GM21576 (cell line): Measurements from ENCODE around the gene NOL3.

Experiments
- ATAC-seq: cut with Tn5 transposase; IDR thresholded peaks from one replicate; pipeline ENCODE4 v1.9.1; 2021; ENCODE audit warnings: mild to moderate bottlenecking, moderate library complexity; ENCODE audit not compliant: unreplicated experiment

NOL3 gene

DNA sequence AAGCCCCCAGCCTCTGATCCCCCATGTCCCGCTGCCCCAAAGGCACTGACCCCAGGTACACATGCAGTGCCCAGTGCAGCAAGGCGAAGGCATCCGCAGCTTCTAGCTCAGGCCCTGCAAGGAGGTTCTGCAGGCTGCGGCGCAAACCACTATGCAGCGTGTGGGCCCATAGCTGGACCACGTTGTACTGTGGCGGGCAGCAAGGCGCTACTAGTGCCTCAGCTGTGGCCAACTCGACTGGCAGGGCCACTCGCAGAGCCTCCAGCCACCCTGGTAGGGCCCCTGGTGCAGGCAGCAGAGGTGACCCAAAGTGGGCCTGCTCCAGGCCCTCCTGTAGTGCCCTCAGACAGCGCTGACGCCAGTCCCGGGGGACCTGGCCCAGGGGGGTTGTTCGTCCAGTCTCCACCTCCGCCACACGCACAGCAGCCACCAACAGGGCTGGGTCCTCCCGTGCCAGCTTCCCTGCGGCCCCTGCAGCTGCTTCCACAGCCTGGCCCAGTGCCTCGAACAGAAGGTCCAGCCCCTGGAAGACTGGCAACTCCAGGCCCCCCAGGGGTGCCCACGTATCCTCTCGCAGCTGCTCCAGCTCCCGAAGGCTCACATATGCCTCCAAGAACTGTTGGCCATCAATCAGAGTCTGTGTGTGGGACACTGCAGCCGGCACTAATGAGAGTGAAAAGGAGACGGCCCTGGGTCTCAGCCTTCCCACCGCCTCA, 17.0 kb downstream of the NOL3 start:
- ATAC-seq = no peak

DNA sequence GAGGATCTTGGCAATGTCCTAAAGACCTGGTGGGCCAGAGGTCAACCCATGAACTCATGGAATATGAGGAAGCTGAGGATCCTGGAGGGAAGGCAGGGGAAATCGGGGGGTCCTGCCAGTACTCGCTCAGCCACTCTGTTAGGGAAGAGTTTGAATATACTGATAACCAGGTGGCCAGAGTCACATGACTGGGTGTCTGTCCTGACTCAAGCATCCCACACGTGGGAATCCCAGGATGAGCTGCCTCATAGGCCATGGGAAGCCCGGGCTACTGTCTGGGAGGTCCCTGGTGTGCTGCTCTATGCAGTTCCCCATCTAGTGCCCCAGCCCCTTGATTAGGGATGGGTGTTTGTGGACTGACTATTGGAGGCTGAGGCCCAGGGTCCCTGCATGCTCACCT, 18.0 kb downstream of the NOL3 start:
- no peak for ATAC-seq

DNA sequence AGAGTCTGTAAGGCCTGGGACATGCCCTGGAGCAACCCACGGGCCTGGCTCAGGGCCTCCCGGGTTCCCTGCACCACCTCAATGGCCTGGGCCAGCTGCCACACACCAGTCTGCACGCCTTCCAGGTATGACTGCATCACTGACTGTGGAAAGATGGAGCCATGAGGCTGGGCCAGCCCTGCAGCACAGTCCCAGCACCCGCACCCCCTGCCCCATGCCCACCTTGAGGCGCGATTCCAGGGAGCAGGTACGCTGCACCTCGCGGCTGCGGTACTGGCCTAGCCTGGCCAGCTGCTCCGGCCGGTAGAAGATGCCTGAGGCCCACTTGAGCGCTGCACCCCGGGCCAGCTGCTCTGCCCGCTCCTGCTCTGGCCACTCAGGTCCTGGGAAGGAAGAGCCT, 18.5 kb downstream of the NOL3 start:
- no peak for ATAC-seq

DNA sequence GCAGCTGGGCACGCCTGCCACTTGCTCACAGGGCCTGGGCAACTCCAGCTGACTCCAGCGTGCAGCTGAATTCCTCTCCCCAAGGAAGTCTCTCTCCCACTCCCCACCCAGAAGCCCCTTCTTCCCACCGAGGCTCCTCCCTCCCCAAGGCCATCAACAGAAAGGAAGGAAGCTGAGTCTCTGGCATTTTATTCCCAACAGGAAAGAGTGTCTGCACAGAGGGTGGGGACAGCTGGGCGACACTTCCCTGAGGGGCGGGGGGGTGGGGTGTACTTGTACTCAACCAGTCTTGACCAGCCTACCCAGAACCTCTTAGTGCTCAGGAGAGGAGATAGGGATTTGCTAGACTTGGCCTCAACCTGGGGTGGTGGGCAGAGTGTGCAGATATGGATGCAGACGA, 19.7 kb downstream of the NOL3 start, which contains the start of gene EXOC3L1:
EXOC3L1 (minus strand) TSS at position 96 of the 400 bp plus-strand sequence. CDS start 460 bp downstream, outside the sequence.
- no peak for ATAC-seq

DNA sequence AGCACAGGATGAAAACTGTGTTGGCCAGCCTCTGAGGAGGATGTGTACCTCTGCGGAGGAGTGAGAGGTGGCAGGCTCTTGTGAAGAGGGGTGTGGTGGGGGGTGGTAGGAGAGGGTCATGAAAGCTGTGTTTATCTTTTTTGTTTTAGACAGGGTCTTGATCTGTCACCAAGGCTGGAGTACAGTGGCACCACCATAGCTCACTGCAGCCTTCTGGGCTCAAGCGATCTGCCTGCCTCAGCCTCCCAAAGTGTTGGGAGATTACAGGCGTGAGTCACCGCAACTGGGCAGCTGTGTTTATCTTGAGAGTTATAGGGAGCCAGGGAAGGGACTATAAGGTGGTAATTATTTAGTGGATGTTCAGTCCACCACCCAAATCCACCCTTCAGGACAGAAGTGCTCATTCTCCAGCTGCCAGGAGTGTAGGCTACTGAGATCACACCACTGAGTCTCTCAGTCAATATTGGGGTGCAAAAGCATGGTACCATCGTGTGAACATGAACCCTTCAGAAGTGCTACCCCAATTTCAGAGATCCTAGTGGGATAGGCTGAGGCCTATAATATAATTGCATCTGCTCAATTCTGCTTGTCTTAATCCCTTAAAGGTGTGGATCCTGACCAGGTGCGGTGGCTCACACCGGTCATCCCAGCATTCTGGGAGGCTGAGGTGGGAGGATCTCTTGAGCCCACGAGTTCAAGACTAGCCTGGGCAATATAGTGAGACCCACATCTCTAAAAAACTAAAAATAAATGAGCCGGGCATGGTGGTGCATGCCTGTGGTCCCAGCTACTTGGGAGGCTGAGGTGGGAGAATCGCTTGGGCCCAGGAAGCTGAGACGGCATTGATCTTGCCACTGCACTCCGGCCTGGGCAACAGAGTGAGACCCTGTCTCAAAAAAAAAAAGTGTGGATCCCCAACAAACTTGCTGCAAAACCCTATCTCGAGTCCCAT, 20.4 kb downstream of the NOL3 start:
- ATAC-seq = no peak

DNA sequence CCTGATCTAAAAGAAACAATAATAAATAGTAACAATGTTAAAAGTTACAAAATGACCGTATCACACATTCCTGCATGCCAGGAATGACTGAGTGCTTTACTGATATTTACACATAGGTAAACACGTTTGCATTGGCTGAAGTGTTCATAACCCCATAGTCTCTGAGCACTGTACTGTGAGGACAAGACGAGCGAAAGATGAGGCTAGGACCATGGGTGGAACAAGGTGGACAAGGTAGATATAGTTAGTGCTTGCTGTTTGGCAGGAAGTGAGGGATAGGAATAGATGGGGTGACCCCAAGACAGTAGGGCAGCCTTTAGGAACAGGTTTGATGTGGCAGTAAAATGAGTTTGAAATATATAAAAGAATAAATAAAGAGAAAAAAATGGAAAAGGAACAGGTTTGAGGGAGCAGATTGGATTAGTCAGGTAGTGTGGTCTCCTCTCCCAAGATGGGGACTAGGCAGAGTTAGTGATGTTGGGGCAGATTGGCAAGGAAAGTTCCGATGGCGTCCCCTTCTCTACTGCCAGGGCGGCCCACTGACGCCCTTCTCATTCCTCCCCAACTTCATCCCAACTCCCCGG, 21.2 kb downstream of the NOL3 start:
- no peak for ATAC-seq

DNA sequence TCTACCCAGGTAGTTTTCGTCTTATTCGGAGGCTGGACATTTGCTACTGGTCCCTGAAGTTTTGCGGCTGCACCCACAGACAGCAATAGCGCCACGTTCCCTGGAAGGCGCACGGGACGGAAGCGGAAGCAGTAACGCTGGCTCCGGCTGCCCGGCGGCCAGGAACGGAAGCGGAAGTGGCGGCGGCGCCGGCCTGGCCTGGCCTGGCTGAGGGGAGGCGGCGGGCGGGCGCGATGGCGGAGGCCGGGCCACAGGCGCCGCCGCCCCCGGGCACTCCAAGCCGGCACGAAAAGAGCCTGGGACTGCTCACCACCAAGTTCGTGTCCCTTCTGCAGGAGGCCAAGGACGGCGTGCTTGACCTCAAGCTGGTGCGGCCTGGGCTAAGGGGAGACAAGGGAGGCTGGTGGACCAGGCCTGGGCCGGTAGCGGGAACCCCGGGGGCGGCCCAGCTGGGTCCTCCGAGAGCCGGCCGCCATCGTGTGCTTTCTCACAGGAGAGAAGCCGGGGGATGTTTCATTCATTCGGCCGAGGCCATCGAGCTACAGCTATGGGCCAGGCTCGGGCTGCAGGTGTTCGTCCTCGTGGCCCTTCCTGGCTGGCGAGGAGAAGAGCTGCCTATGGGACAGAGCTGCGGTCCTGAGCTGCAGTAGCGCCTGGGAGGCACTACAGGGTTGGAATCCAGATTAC, 21.8 kb downstream of the NOL3 start, which contains the start of gene E2F4:
E2F4 (plus strand) TSS at position 161 of the 687 bp plus-strand sequence; CDS start at position 234, 73 bp downstream.
- ATAC-seq = peak; percentile 78

DNA sequence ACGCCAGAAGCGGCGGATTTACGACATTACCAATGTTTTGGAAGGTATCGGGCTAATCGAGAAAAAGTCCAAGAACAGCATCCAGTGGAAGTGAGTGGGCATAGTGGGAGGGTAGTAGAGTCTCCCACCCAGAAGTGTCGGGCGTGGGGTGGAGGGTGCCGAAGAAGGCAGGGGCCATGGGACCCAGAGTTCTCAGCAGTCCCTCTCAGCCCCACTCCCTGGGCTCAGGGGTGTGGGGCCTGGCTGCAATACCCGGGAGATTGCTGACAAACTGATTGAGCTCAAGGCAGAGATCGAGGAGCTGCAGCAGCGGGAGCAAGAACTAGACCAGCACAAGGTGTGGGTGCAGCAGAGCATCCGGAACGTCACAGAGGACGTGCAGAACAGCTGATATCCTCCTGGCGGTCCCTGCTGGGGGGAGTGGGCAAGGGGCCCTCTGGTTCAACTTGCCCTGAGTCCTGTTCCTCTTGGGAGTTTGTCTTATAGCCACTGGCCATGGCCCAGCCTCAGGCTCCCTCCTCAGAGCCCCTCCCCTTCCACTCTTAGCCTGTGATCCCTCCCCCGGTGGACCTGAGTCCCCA, 22.5 kb downstream of the NOL3 start:
- peak; percentile 5 for ATAC-seq

DNA sequence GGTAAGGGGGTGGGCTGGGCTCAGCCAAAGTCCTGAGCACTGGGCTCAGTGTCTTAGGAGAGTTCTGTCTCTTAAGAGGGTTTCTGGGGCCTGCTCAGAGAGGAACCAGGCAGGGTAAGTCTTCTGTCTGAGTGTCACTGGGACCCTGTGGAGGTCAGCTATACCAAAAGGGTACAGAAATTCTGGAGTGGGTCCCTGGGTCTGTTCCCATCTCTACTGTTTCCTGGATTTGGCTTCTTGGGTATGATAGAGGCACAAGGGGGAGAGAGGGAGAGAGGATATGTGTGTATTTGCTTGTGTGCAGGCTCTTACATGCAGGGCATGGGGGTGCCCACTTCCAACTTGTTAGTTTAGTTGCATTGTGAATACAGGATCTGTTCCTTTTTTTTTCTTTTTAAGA, 23.2 kb downstream of the NOL3 start:
- no peak for ATAC-seq

DNA sequence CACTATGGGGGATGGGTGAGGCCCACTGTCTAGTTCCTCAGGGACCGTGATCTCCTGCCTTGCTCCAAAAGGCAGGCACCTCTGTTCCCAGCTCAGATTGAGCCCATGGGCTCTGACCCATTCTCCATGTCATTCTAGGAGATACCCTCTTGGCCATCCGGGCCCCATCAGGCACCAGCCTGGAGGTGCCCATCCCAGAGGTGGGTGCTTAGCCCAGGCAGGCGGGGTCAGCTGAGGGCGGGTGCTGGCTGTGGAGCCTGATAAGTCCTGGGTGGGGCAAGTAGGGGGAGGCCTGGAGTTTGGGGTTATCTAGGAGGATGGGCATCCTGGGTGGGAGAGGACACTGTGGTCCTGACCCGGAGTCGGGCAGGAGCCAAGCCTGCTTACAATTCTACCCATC, 23.9 kb downstream of the NOL3 start:
- ATAC-seq = no peak

DNA sequence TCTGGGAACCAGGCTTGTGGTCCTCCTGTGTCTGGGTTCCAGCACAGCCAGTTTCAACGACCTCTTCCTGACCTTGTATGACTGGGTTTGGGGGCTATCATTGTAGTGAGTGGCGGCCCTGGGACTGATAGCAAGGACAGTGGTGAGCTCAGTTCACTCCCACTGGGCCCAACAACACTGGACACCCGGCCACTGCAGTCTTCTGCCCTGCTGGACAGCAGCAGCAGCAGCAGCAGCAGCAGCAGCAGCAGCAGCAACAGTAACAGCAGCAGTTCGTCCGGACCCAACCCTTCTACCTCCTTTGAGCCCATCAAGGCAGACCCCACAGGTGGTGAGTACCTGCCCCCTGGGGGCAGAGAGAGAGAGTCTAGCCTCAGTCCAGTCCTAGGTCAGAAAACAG, 25.3 kb downstream of the NOL3 start:
- no peak for ATAC-seq

DNA sequence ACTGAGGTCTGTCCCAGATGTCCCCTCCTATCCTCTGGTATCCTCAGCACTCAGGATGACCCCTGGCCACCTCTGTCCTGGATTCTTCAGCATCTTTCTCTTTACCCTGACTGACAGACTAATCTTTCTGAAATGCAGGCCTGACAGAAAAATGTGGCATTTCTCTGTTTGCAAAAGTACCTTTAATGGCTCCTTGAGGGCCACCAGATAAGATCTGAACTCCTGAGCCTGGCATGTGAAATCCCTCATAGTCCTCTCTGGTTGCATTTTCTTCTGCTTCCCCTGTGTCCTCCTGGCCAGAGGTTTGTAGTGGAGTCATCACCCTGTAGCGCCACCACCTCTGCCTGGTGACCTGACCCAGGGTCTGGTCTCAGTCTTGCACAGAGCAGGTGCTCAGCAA, 26.5 kb downstream of the NOL3 start:
- no peak for ATAC-seq

DNA sequence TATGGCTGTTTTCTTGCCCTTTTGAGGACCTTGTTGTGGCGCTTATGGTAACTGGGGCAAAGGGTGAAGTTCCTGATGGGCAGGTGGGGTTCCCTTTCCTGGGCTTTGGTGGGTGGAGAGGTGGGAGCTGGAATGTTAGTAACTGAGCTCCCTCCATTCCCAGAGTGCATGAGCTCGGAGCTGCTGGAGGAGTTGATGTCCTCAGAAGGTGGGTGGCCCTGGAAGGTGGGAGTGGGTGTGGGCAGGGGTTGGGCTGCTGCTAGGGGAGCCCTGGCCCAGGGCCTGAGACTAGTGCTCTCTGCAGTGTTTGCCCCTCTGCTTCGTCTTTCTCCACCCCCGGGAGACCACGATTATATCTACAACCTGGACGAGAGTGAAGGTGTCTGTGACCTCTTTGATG, 27.4 kb downstream of the NOL3 start:
- no peak for ATAC-seq

DNA sequence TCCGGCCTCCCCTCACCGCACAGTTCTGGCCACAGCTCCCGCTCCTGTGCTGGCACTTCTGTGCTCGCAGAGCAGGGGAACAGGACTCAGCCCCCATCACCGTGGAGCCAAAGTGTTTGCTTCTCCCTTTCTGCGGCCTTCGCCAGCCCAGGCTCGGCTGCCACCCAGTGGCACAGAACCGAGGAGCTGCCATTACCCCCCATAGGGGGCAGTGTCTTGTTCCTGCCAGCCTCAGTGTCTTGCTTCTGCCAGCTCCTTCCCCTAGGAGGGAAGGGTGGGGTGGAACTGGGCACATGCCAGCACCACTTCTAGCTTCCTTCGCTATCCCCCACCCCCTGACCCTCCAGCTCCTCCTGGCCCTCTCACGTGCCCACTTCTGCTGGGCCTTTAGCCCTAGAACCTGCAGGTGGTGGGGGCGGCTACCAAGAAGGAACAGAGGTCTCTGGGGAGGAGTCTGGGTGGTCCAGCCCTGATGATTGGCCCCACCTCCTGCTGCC, 27.9 kb downstream of the NOL3 start:
- no peak for ATAC-seq

DNA sequence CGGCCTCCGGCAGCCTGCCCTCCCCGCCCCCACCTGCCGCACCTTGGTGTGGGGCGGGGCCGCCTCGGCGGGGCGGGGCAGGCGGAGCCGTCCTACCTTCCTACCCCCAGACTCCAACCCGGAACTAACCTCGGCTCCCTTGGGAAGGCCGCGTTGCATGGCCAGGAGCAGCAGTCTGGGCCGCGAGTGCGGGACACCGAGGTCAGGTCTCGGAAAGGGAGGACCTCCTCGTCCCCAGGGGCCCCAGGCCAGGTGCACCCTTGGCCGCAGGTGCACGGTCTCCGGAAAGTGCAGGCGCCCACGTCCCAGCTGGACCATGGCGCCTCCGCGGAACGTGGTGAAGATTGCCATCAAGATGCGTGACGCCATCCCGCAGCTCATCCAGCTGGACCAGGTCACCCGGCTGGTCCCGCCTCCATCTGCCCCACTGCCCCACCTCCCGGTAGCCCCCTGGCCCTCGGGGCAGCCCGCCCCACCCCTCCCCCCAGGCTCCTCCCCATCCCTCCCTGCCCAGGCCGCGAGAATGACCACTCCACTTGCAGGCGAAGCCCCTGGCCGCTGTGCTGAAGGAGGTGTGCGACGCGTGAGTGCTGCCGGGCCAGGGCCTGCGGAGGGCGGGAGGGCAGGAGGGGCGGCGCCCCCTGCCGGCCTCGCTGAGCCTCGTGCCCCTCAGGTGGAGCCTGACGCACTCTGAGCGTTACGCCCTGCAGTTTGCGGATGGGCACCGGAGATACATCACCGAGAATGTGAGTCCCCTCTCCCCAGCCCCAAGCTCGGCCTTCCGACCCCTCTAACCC, 28.9 kb downstream of the NOL3 start, which contains the start of gene ELMO3:
ELMO3 (plus strand) TSS at position 121 of the 797 bp plus-strand sequence; CDS start at position 317, 196 bp downstream.
- ATAC-seq = no peak

DNA sequence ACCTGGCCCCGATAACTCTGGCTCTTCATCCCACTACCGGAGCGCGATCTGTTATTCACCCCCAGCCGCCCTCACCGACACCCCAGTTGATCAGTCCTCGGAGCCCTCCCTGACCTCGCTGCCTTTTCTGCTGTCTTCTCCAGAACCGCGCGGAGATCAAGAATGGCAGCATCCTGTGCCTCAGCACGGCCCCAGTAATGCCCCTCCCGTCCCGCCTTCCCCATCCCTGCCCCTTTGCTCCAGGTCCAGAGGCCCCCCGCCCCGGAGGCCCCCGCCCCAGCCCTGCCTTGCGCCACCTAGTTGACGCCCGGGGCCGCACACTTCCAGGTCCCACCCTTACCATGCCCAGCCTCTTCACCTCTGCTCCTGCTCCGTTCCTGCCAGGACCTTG, 29.5 kb downstream of the NOL3 start:
- ATAC-seq = no peak

DNA sequence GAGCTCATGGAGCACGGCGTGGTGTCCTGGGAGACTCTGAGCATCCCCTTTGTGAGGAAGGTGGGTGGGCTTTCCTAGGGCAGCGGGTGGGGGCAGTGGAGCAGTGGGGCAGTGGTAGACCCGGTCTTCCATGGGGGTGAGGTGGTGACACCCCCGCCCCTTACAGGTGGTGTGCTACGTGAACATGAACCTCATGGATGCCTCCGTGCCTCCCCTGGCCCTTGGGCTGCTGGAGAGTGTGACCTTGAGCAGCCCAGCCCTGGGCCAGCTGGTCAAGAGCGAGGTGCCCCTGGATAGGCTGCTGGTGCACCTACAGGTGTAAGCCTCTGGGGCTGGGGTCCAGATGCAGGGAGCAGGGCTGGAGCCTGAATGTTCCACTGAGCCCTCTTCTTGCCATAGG, 30.2 kb downstream of the NOL3 start:
- ATAC-seq = no peak

DNA sequence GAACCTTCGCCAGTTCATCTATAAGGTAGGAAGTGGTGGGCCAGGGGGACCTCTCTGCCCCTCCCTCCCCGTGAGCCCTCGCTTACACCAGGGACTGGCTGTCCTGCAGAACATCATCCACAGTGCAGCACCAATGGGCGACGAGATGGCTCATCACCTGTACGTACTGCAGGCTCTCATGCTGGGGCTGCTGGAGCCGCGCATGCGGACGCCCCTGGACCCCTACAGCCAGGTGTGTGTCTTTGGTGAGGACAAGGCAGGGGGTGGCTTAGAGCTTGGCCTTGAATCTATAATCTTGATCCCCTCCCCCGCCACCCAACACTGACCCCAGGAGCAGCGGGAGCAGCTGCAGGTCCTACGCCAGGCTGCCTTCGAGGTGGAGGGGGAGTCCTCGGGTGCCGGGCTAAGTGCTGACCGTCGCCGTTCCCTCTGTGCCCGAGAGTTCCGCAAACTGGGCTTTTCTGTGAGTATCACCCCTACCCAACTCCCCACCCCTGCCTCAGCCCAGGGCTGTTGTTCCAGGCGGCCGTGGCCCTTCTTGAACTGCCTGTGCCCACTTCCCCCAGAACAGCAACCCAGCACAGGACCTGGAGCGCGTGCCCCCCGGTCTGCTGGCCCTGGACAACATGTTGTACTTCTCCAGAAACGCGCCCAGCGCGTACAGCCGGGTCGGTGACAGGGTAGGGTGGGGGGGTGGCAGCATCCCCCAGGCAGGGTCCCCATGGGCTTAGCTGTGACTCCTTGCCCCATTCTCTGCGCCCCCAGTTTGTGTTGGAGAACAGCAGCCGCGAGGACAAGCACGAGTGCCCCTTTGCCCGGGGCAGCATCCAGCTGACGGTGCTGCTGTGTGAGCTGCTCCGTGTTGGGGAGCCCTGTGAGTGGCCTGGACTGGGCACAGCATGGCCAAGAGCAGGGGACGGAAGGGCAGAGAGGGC, 31.3 kb downstream of the NOL3 start:
- no peak for ATAC-seq
